ENCODE data around the gene CD4.
"Not testable (repeated sequence)": the region's sequence is repeated elsewhere in the genome, so short reads cannot be mapped to it uniquely, and the experiment has no call there.

CD4 gene

GRCh38 chr12:6868211-6869048 is 79.1 kb downstream of the CD4 start:
- DNase-seq (ENCODE audit: low read depth): no peak

GRCh38 chr12:6869049-6870021 is 80.0 kb downstream of the CD4 start:
- peak; percentile 76 for DNase-seq (ENCODE audit: low read depth)

- DNase-seq (ENCODE audit: low read depth): not testable (repeated sequence)
Observed at GRCh38 chr12:6870304-6870703, 81.0 kb downstream of the CD4 start.
